ENCODE data around the gene GNG10.

- TF ChIP-seq CTCF (conservative IDR thresholded peaks at IDR 0.05) (no peak), ZFX (IDR thresholded peaks at IDR 0.05) (no peak)
Observed at GRCh38 chr9:111622626-111623025, 38.8 kb upstream of the GNG10 start.

Data from C4-2B (cell line).